ENCODE data around the gene TLE6.

The TLE6 gene

GRCh38 chr19:3001235-3001800 is 24.0 kb downstream of the TLE6 start:
- no peak overlapping the region for H2AK5ac ChIP-seq (ENCODE audit: low read length, severe bottlenecking)
- no peak overlapping the region for H3K9ac ChIP-seq (ENCODE audit: low read length)
- no peak overlapping the region for H3K4me3 ChIP-seq (ENCODE audit: insufficient read depth in 1 of 2, low read depth in 1 of 2, low read length in 2 of 2)
- H3K23ac ChIP-seq (ENCODE audit: low read length in 2 of 2), result no peak overlapping the region
- H3K14ac ChIP-seq (ENCODE audit: low read length in 2 of 2), result no peak overlapping the region
- peaks cover 6 to 16% of the 10 kb centered on the region in 2 experiments for H3K27me3 ChIP-seq (ENCODE audit: control insufficient read depth in 1 of 2, insufficient read depth in 1 of 2, low read length in 2 of 2)
- H3K27ac ChIP-seq (ENCODE audit: low read length, poor library complexity, severe bottlenecking), result no peak overlapping the region
- H2AFZ ChIP-seq (ENCODE audit: low read depth, low read length), result no peak overlapping the region
- no peak overlapping the region for H2BK120ac ChIP-seq (ENCODE audit: low read depth, low read length)
- H3K4ac ChIP-seq (ENCODE audit: low read depth in 1 of 2, low read length in 2 of 2), result no peak overlapping the region
- no peak overlapping the region for H2BK12ac ChIP-seq (ENCODE audit: low read length in 2 of 2)
- no peaks in the 10 kb centered on the region for H3K79me1 ChIP-seq (replicated peaks; ENCODE audit: low read length, poor library complexity, severe bottlenecking)
- no peak overlapping the region for H3K18ac ChIP-seq (ENCODE audit: low read depth in 1 of 2, low read length in 2 of 2)
- WGBS, result 96% methylated on average over 6 of the region's 6 CpGs
- no peaks in the 10 kb centered on the region for H3K9me3 ChIP-seq (ENCODE audit: control insufficient read depth, low read length)
- peaks cover 0 to 7% of the 10 kb centered on the region in 2 experiments for H3K36me3 ChIP-seq (ENCODE audit: control insufficient read depth in 1 of 2, insufficient read depth in 2 of 2, low read depth in 1 of 2, low read length in 2 of 2)
- DNase-seq, result no peak
- H2BK5ac ChIP-seq (ENCODE audit: low read depth, low read length, poor library complexity, severe bottlenecking), result no peak overlapping the region
- H4K91ac ChIP-seq (ENCODE audit: low read length), result no peak overlapping the region
- no peak overlapping the region for H4K8ac ChIP-seq (ENCODE audit: low read length)
- H2BK15ac ChIP-seq (ENCODE audit: low read depth, poor library complexity, severe bottlenecking), result no peak overlapping the region
- H3K4me2 ChIP-seq (ENCODE audit: low read length, poor library complexity, severe bottlenecking), result no peak overlapping the region
- H3K4me1 ChIP-seq (ENCODE audit: control insufficient read depth, insufficient read depth, low read depth, low read length), result no peaks in the 10 kb centered on the region

- H3K27ac ChIP-seq (ENCODE audit: low read length, poor library complexity, severe bottlenecking), result no peak overlapping the region
- no peak overlapping the region for H3K23ac ChIP-seq (ENCODE audit: low read length in 2 of 2)
- H3K36me3 ChIP-seq (ENCODE audit: control insufficient read depth in 1 of 2, insufficient read depth in 2 of 2, low read depth in 1 of 2, low read length in 2 of 2), result peaks cover 0 to 8% of the 10 kb centered on the region in 2 experiments
- no peak overlapping the region for H2AFZ ChIP-seq (ENCODE audit: low read depth, low read length)
- H4K8ac ChIP-seq (ENCODE audit: low read length), result no peak overlapping the region
- no peak overlapping the region for H3K9ac ChIP-seq (ENCODE audit: low read length)
- no peak overlapping the region for H2BK120ac ChIP-seq (ENCODE audit: low read depth, low read length)
- H3K4me3 ChIP-seq (ENCODE audit: insufficient read depth in 1 of 2, low read depth in 1 of 2, low read length in 2 of 2), result no peak overlapping the region
- H3K27me3 ChIP-seq (ENCODE audit: control insufficient read depth in 1 of 2, insufficient read depth in 1 of 2, low read length in 2 of 2), result peaks cover 5 to 12% of the 10 kb centered on the region in 2 experiments
- no peak overlapping the region for H2BK15ac ChIP-seq (ENCODE audit: low read depth, poor library complexity, severe bottlenecking)
- no peaks in the 10 kb centered on the region for H3K9me3 ChIP-seq (ENCODE audit: control insufficient read depth, low read length)
- H3K79me1 ChIP-seq (replicated peaks; ENCODE audit: low read length, poor library complexity, severe bottlenecking), result no peaks in the 10 kb centered on the region
- H2AK5ac ChIP-seq (ENCODE audit: low read length, severe bottlenecking), result no peak overlapping the region
- no peak overlapping the region for H3K14ac ChIP-seq (ENCODE audit: low read length in 2 of 2)
- H4K91ac ChIP-seq (ENCODE audit: low read length), result no peak overlapping the region
- no peak overlapping the region for H3K18ac ChIP-seq (ENCODE audit: low read depth in 1 of 2, low read length in 2 of 2)
- H2BK12ac ChIP-seq (ENCODE audit: low read length in 2 of 2), result no peak overlapping the region
- no peak for DNase-seq
- 94% methylated on average over 4 of the region's 7 CpGs for WGBS
- no peak overlapping the region for H3K4ac ChIP-seq (ENCODE audit: low read depth in 1 of 2, low read length in 2 of 2)
- H3K4me2 ChIP-seq (ENCODE audit: low read length, poor library complexity, severe bottlenecking), result no peak overlapping the region
- H3K4me1 ChIP-seq (ENCODE audit: control insufficient read depth, insufficient read depth, low read depth, low read length), result no peaks in the 10 kb centered on the region
- no peak overlapping the region for H2BK5ac ChIP-seq (ENCODE audit: low read depth, low read length, poor library complexity, severe bottlenecking)
These were observed 25.7 kb downstream of the TLE6 start for GRCh38 chr19:3003046-3003445.

GRCh38 chr19:3004522-3004921 is 27.2 kb downstream of the TLE6 start:
- Histone ChIP-seq H2BK5ac (ENCODE audit: low read depth, low read length, poor library complexity, severe bottlenecking) (no peak overlapping the region), H2AFZ (ENCODE audit: low read depth, low read length) (no peak overlapping the region), H2BK15ac (ENCODE audit: low read depth, poor library complexity, severe bottlenecking) (no peak overlapping the region), H3K4ac (ENCODE audit: low read depth in 1 of 2, low read length in 2 of 2) (no peak overlapping the region), H3K9ac (ENCODE audit: low read length) (no peak overlapping the region), H3K79me1 (replicated peaks; ENCODE audit: low read length, poor library complexity, severe bottlenecking) (no peaks in the 10 kb centered on the region), H3K4me2 (ENCODE audit: low read length, poor library complexity, severe bottlenecking) (no peak overlapping the region), H2BK12ac (ENCODE audit: low read length in 2 of 2) (no peak overlapping the region), H4K91ac (ENCODE audit: low read length) (no peak overlapping the region), H3K4me3 (ENCODE audit: insufficient read depth in 1 of 2, low read depth in 1 of 2, low read length in 2 of 2) (no peak overlapping the region), H3K9me3 (ENCODE audit: control insufficient read depth, low read length) (no peaks in the 10 kb centered on the region), H2BK120ac (ENCODE audit: low read depth, low read length) (no peak overlapping the region), H3K4me1 (ENCODE audit: control insufficient read depth, insufficient read depth, low read depth, low read length) (no peaks in the 10 kb centered on the region), H3K27ac (ENCODE audit: low read length, poor library complexity, severe bottlenecking) (no peak overlapping the region), H4K8ac (ENCODE audit: low read length) (no peak overlapping the region), H3K36me3 (ENCODE audit: control insufficient read depth in 1 of 2, insufficient read depth in 2 of 2, low read depth in 1 of 2, low read length in 2 of 2) (peaks cover 0 to 8% of the 10 kb centered on the region in 2 experiments), H3K27me3 (ENCODE audit: control insufficient read depth in 1 of 2, insufficient read depth in 1 of 2, low read length in 2 of 2) (peaks cover 6 to 17% of the 10 kb centered on the region in 2 experiments), H3K14ac (ENCODE audit: low read length in 2 of 2) (no peak overlapping the region), H2AK5ac (ENCODE audit: low read length, severe bottlenecking) (no peak overlapping the region), H3K23ac (ENCODE audit: low read length in 2 of 2) (no peak overlapping the region), H3K18ac (ENCODE audit: low read depth in 1 of 2, low read length in 2 of 2) (no peak overlapping the region)
- DNase-seq, result no peak
- 84% methylated on average over 4 of the region's 4 CpGs for WGBS

- no peak overlapping the region for H2BK5ac ChIP-seq (ENCODE audit: low read depth, low read length, poor library complexity, severe bottlenecking)
- no peak overlapping the region for H2BK12ac ChIP-seq (ENCODE audit: low read length in 2 of 2)
- H2AFZ ChIP-seq (ENCODE audit: low read depth, low read length), result no peak overlapping the region
- no peak overlapping the region for H2BK15ac ChIP-seq (ENCODE audit: low read depth, poor library complexity, severe bottlenecking)
- peaks cover 7 to 17% of the 10 kb centered on the region in 2 experiments for H3K27me3 ChIP-seq (ENCODE audit: control insufficient read depth in 1 of 2, insufficient read depth in 1 of 2, low read length in 2 of 2)
- no peak overlapping the region for H2AK5ac ChIP-seq (ENCODE audit: low read length, severe bottlenecking)
- H3K18ac ChIP-seq (ENCODE audit: low read depth in 1 of 2, low read length in 2 of 2), result no peak overlapping the region
- no peak for DNase-seq
- H2BK120ac ChIP-seq (ENCODE audit: low read depth, low read length), result no peak overlapping the region
- H4K8ac ChIP-seq (ENCODE audit: low read length), result peak overlapping the region; percentile 19
- H3K4me3 ChIP-seq (ENCODE audit: insufficient read depth in 1 of 2, low read depth in 1 of 2, low read length in 2 of 2), result no peak overlapping the region
- no peak overlapping the region for H3K4ac ChIP-seq (ENCODE audit: low read depth in 1 of 2, low read length in 2 of 2)
- H3K9me3 ChIP-seq (ENCODE audit: control insufficient read depth, low read length), result no peaks in the 10 kb centered on the region
- no peak overlapping the region for H3K14ac ChIP-seq (ENCODE audit: low read length in 2 of 2)
- peaks cover 0 to 8% of the 10 kb centered on the region in 2 experiments for H3K36me3 ChIP-seq (ENCODE audit: control insufficient read depth in 1 of 2, insufficient read depth in 2 of 2, low read depth in 1 of 2, low read length in 2 of 2)
- no peaks in the 10 kb centered on the region for H3K79me1 ChIP-seq (replicated peaks; ENCODE audit: low read length, poor library complexity, severe bottlenecking)
- no peak overlapping the region for H3K4me2 ChIP-seq (ENCODE audit: low read length, poor library complexity, severe bottlenecking)
- no peaks in the 10 kb centered on the region for H3K4me1 ChIP-seq (ENCODE audit: control insufficient read depth, insufficient read depth, low read depth, low read length)
- no peak overlapping the region for H4K91ac ChIP-seq (ENCODE audit: low read length)
- 92% methylated on average over 18 of the region's 18 CpGs for WGBS
- H3K23ac ChIP-seq (ENCODE audit: low read length in 2 of 2), result no peak overlapping the region
- H3K27ac ChIP-seq (ENCODE audit: low read length, poor library complexity, severe bottlenecking), result no peak overlapping the region
- H3K9ac ChIP-seq (ENCODE audit: low read length), result no peak overlapping the region
These were observed 28.0 kb downstream of the TLE6 start for GRCh38 chr19:3005345-3005744.
